Measurements from ENCODE around the gene PLCB1. TPM values are rescaled to one million over a fixed set of nuclear protein-coding genes. Genes with fewer than 3 reads are reported as not detected.
"Not testable (repeated sequence)": the region's sequence is repeated elsewhere in the genome, so short reads cannot be mapped to it uniquely, and the experiment has no call there.

Gene PLCB1
- polyA plus RNA-seq, 1 experiment, result 13.5 TPM

- H3K27me3 ChIP-seq (ENCODE audit: control insufficient read depth, insufficient read depth, low read length), result no peaks in the 10 kb centered on the region
- ChIA-PET CTCF (no interaction called here), POLR2A (no interaction called here)
- H3K36me3 ChIP-seq (ENCODE audit: control insufficient read depth, insufficient read depth, low read length), result no peaks in the 10 kb centered on the region
- TF ChIP-seq CTCF (IDR thresholded peaks at IDR 0.05; ENCODE audit: insufficient read depth, low read depth, low read length), result no peak
- no peak overlapping the region for H3K4me3 ChIP-seq (ENCODE audit: low read depth, low read length)
- no peak for DNase-seq (ENCODE audit: low read depth)
These were observed 301.2 kb downstream of the PLCB1 start for GRCh38 chr20:8433291-8433690.

GRCh38 chr20:8434326-8434876 lies 302.3 kb downstream of the PLCB1 start:
- Histone ChIP-seq H3K27me3 (ENCODE audit: control insufficient read depth, insufficient read depth, low read length) (no peaks in the 10 kb centered on the region), H3K4me3 (ENCODE audit: low read depth, low read length) (no peak overlapping the region), H3K36me3 (ENCODE audit: control insufficient read depth, insufficient read depth, low read length) (no peaks in the 10 kb centered on the region)
- CTCF ChIA-PET, result interaction anchor here (0.9 to 1.2 kb wide), 4 partner anchors 20 to 287 kb away, joined by 3 to 5 read pairs (median 4); no protein-coding TSS in a partner anchor
- POLR2A ChIA-PET, result no interaction called here
- DNase-seq (ENCODE audit: low read depth), result no peak
- no peak for TF ChIP-seq CTCF (IDR thresholded peaks at IDR 0.05; ENCODE audit: insufficient read depth, low read depth, low read length)

- ChIA-PET POLR2A (no interaction called here), CTCF (interaction anchor here (0.9 to 1.2 kb wide), 4 partner anchors 19 to 286 kb away, joined by 3 to 5 read pairs (median 4); no protein-coding TSS in a partner anchor)
- H3K4me3 ChIP-seq (ENCODE audit: low read depth, low read length), result no peak overlapping the region
- no peaks in the 10 kb centered on the region for H3K27me3 ChIP-seq (ENCODE audit: control insufficient read depth, insufficient read depth, low read length)
- H3K36me3 ChIP-seq (ENCODE audit: control insufficient read depth, insufficient read depth, low read length), result no peaks in the 10 kb centered on the region
- TF ChIP-seq CTCF (IDR thresholded peaks at IDR 0.05; ENCODE audit: insufficient read depth, low read depth, low read length), result no peak
- DNase-seq (ENCODE audit: low read depth), result no peak
These were observed 303.4 kb downstream of the PLCB1 start for GRCh38 chr20:8435285-8436035.

- H3K4me3 ChIP-seq (ENCODE audit: low read depth, low read length); DNase-seq (ENCODE audit: low read depth); H3K36me3 ChIP-seq (ENCODE audit: control insufficient read depth, insufficient read depth, low read length); POLR2A ChIA-PET; CTCF ChIA-PET; H3K27me3 ChIP-seq (ENCODE audit: control insufficient read depth, insufficient read depth, low read length): not testable (repeated sequence)
These were observed 304.9 kb downstream of the PLCB1 start for GRCh38 chr20:8436938-8437337.

- Histone ChIP-seq H3K27me3 (ENCODE audit: control insufficient read depth, insufficient read depth, low read length) (no peaks in the 10 kb centered on the region), H3K36me3 (ENCODE audit: control insufficient read depth, insufficient read depth, low read length) (no peaks in the 10 kb centered on the region), H3K4me3 (ENCODE audit: low read depth, low read length) (no peak overlapping the region)
- ChIA-PET POLR2A (no interaction called here), CTCF (no interaction called here)
- no peak for DNase-seq (ENCODE audit: low read depth)
- no peak for TF ChIP-seq CTCF (IDR thresholded peaks at IDR 0.05; ENCODE audit: insufficient read depth, low read depth, low read length)
These were observed 306.7 kb downstream of the PLCB1 start for GRCh38 chr20:8438748-8439147.

Data from BJ (cell line).